ENCODE measurements around the gene CD99. TPM values are rescaled to one million over a fixed set of nuclear protein-coding genes. Genes with fewer than 3 reads are reported as not detected.
"Not testable (repeated sequence)": the region's sequence is repeated elsewhere in the genome, so short reads cannot be mapped to it uniquely, and the experiment has no call there.

The CD99 gene
- total and polyA plus RNA-seq, 4 donors: 49.9 to 165 (median 102) TPM

DNA sequence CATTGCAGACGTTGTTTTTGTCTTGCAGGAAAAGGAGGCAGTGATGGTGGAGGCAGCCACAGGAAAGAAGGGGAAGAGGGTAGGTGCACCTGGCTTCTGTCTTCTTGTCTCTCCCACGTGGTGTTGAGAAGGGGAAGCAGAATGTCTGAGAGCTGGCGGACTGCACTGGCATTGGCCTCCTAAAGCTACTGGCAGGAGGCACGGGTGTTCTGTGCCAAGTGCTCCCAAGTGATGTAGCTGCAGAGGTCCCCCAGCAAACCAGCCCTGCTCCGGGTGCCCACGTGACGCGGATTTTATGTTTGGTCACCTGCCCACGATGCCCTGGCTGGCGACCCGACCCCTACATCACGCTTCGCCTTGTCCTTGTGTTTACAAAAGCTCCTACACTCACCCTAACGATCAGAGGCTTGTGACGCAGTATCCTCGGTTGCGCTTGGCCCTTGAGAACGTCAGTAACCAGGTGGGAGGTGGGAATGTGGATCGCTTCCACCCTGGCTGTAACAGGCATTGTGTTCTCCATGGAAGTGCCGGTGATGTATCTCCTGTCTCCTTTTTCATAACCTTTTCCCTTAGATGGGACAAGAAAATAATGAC lies 32.3 kb downstream of the CD99 start:
- H3K4me3 ChIP-seq (ENCODE audit: low read depth in 1 of 3, low read length in 3 of 3): no peak overlapping the region
- no peak for DNase-seq (ENCODE audit: low spot score)
- H3K9ac ChIP-seq (ENCODE audit: low read depth in 1 of 2, low read length in 2 of 2): no peak overlapping the region
- peaks cover 17 to 38% (median 27%) of the 10 kb centered on the region in 4 donors for H3K36me3 ChIP-seq (ENCODE audit: control insufficient read depth in 4 of 4, insufficient read depth in 3 of 4, low read depth in 1 of 4, low read length in 3 of 4)
- 92% methylated on average over 20 of the region's 20 CpGs for WGBS
- H3K27ac ChIP-seq (ENCODE audit: low read depth in 1 of 2, low read length in 2 of 2): no peak overlapping the region
- no peak for TF ChIP-seq HNF4A (conservative IDR thresholded peaks at IDR 0.05)
- no peak for TF ChIP-seq MAX (IDR thresholded peaks at IDR 0.05)
- no peak for TF ChIP-seq YY1 (IDR thresholded peaks at IDR 0.05)
- TF ChIP-seq EGR1 (IDR thresholded peaks at IDR 0.05; ENCODE audit: low read depth in 2 of 2): no peak
- no peak for TF ChIP-seq RXRA (IDR thresholded peaks at IDR 0.05)
- no peak for TF ChIP-seq SP1 (IDR thresholded peaks at IDR 0.05)
- no peak for TF ChIP-seq GABPA (IDR thresholded peaks at IDR 0.05 in 1 of 2, conservative IDR thresholded peaks at IDR 0.05 in 1 of 2)
- TF ChIP-seq, protein P1, sequence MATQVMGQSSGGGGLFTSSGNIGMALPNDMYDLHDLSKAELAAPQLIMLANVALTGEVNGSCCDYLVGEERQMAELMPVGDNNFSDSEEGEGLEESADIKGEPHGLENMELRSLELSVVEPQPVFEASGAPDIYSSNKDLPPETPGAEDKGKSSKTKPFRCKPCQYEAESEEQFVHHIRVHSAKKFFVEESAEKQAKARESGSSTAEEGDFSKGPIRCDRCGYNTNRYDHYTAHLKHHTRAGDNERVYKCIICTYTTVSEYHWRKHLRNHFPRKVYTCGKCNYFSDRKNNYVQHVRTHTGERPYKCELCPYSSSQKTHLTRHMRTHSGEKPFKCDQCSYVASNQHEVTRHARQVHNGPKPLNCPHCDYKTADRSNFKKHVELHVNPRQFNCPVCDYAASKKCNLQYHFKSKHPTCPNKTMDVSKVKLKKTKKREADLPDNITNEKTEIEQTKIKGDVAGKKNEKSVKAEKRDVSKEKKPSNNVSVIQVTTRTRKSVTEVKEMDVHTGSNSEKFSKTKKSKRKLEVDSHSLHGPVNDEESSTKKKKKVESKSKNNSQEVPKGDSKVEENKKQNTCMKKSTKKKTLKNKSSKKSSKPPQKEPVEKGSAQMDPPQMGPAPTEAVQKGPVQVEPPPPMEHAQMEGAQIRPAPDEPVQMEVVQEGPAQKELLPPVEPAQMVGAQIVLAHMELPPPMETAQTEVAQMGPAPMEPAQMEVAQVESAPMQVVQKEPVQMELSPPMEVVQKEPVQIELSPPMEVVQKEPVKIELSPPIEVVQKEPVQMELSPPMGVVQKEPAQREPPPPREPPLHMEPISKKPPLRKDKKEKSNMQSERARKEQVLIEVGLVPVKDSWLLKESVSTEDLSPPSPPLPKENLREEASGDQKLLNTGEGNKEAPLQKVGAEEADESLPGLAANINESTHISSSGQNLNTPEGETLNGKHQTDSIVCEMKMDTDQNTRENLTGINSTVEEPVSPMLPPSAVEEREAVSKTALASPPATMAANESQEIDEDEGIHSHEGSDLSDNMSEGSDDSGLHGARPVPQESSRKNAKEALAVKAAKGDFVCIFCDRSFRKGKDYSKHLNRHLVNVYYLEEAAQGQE (IDR thresholded peaks at IDR 0.05): no peak
- no peak for TF ChIP-seq FOXA2 (IDR thresholded peaks at IDR 0.05)
- TF ChIP-seq, protein P2, sequence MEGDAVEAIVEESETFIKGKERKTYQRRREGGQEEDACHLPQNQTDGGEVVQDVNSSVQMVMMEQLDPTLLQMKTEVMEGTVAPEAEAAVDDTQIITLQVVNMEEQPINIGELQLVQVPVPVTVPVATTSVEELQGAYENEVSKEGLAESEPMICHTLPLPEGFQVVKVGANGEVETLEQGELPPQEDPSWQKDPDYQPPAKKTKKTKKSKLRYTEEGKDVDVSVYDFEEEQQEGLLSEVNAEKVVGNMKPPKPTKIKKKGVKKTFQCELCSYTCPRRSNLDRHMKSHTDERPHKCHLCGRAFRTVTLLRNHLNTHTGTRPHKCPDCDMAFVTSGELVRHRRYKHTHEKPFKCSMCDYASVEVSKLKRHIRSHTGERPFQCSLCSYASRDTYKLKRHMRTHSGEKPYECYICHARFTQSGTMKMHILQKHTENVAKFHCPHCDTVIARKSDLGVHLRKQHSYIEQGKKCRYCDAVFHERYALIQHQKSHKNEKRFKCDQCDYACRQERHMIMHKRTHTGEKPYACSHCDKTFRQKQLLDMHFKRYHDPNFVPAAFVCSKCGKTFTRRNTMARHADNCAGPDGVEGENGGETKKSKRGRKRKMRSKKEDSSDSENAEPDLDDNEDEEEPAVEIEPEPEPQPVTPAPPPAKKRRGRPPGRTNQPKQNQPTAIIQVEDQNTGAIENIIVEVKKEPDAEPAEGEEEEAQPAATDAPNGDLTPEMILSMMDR (IDR thresholded peaks at IDR 0.05; ENCODE audit: low read depth, low read length, missing input control): no peak
- no peak for TF ChIP-seq TAF1 (conservative IDR thresholded peaks at IDR 0.05)
- TF ChIP-seq ZBTB33 (IDR thresholded peaks at IDR 0.05): no peak
- TF ChIP-seq FOXA1 (IDR thresholded peaks at IDR 0.05): no peak
- TF ChIP-seq JUND (IDR thresholded peaks at IDR 0.05): no peak
- TF ChIP-seq NR2F2 (IDR thresholded peaks at IDR 0.05): no peak
- TF ChIP-seq RAD21 (IDR thresholded peaks at IDR 0.05): no peak
- no peak for TF ChIP-seq HNF4G (IDR thresholded peaks at IDR 0.05)
- TF ChIP-seq, protein P3, sequence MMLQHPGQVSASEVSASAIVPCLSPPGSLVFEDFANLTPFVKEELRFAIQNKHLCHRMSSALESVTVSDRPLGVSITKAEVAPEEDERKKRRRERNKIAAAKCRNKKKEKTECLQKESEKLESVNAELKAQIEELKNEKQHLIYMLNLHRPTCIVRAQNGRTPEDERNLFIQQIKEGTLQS (IDR thresholded peaks at IDR 0.05): no peak
- peaks cover 0 to 10% (median 3%) of the 10 kb centered on the region in 4 donors for H3K4me1 ChIP-seq (ENCODE audit: control insufficient read depth in 4 of 4, insufficient read depth in 4 of 4, low read length in 3 of 4)
- no peaks in the 10 kb centered on the region for H3K27me3 ChIP-seq (ENCODE audit: control insufficient read depth in 4 of 4, insufficient read depth in 4 of 4, low read length in 3 of 4)
- no peaks in the 10 kb centered on the region for H3K9me3 ChIP-seq (ENCODE audit: control insufficient read depth in 4 of 4, low read length in 3 of 4)

GRCh38 chrX:2727264-2727663 lies 36.2 kb downstream of the CD99 start:
- 96% methylated on average over 11 of the region's 11 CpGs for WGBS
- peaks cover 26 to 43% (median 34%) of the 10 kb centered on the region in 4 donors for H3K36me3 ChIP-seq (ENCODE audit: control insufficient read depth in 4 of 4, insufficient read depth in 3 of 4, low read depth in 1 of 4, low read length in 3 of 4)
- not testable (repeated sequence) for H3K4me3 ChIP-seq (ENCODE audit: low read depth in 1 of 3, low read length in 3 of 3); H3K9me3 ChIP-seq (ENCODE audit: control insufficient read depth in 4 of 4, low read length in 3 of 4); H3K27ac ChIP-seq (ENCODE audit: low read depth in 1 of 2, low read length in 2 of 2); DNase-seq (ENCODE audit: low spot score); H3K27me3 ChIP-seq (ENCODE audit: control insufficient read depth in 4 of 4, insufficient read depth in 4 of 4, low read length in 3 of 4); H3K4me1 ChIP-seq (ENCODE audit: control insufficient read depth in 4 of 4, insufficient read depth in 4 of 4, low read length in 3 of 4); H3K9ac ChIP-seq (ENCODE audit: low read depth in 1 of 2, low read length in 2 of 2)

Data from liver (tissue), 9 donors.